HepG2 (cell line): ENCODE results near the gene ITIH3. TPM values are rescaled to one million over a fixed set of nuclear protein-coding genes. Genes with fewer than 3 reads are reported as not detected.

Experiments used
- FOSL1 ChIP-seq: sonication (generic); formaldehyde crosslinking; IDR thresholded peaks from 2 replicates; pipeline ENCODE4 v1.9.0; 2021; ENCODE audit warnings: missing genetic modification reagents, borderline replicate concordance
- FOXK2 ChIP-seq: fragments of 450-650 bp; IDR thresholded peaks from 2 replicates; pipeline ENCODE4 v1.6.1; 2016
- MAFK ChIP-seq, 2 experiments: IDR thresholded peaks in 1 of 2; conservative IDR thresholded peaks in 1 of 2; 2 replicates each; pipeline ENCODE4 v1.6.1; 2011; ENCODE audit warnings: improper control_type of control experiment in 2 of 2, low read length in 2 of 2
- PAF1 ChIP-seq: IDR thresholded peaks from 2 replicates; pipeline ENCODE4 v1.6.1; 2016; ENCODE audit warnings: missing genetic modification reagents, missing compliant biosample characterization
- RFXANK ChIP-seq: IDR thresholded peaks from 2 replicates; pipeline ENCODE4 v1.6.1; 2016
- SALL1 ChIP-seq: sonication (generic); formaldehyde crosslinking; IDR thresholded peaks from 2 replicates; pipeline ENCODE4 v1.8.0; 2022; ENCODE audit warnings: mild to moderate bottlenecking, missing genetic modification reagents
- SMARCC2 ChIP-seq: fragments of 450-650 bp; IDR thresholded peaks from 2 replicates; pipeline ENCODE4 v1.6.1; 2017; ENCODE audit warnings: antibody characterized with exemption, mild to moderate bottlenecking
- TEAD2 ChIP-seq: sonication (generic); formaldehyde crosslinking; IDR thresholded peaks from 2 replicates; pipeline ENCODE4 v1.9.0; 2021; ENCODE audit warnings: missing genetic modification reagents
- THAP11 ChIP-seq: IDR thresholded peaks from 2 replicates; pipeline ENCODE4 v1.6.1; 2016; ENCODE audit warnings: missing biosample characterization, missing genetic modification reagents
- WIZ ChIP-seq: sonication (generic); formaldehyde crosslinking; IDR thresholded peaks from 2 replicates; pipeline ENCODE4 v1.5.1; 2020; ENCODE audit warnings: mild to moderate bottlenecking, missing genetic modification reagents
- YY1 ChIP-seq: IDR thresholded peaks from 2 replicates; pipeline ENCODE4 v1.6.1; 2011; ENCODE audit warnings: low read length, low read depth, moderate library complexity, mild to moderate bottlenecking; ENCODE audit not compliant: insufficient read depth, insufficient replicate concordance
- ZNF205 ChIP-seq: IDR thresholded peaks from 2 replicates; pipeline ENCODE4 v1.6.1; 2018; ENCODE audit warnings: missing biosample characterization, missing genetic modification reagents
- ZNF274 ChIP-seq: sonication (generic); formaldehyde crosslinking; IDR thresholded peaks from 2 replicates; pipeline ENCODE4 v1.5.1; 2020; ENCODE audit warnings: mild to moderate bottlenecking, missing genetic modification reagents
- ZNF282 ChIP-seq: fragments of 450-650 bp; IDR thresholded peaks from 2 replicates; pipeline ENCODE4 v1.6.1; 2018; ENCODE audit not compliant: partially characterized antibody
- ZNF431 ChIP-seq: sonication (generic); formaldehyde crosslinking; IDR thresholded peaks from 2 replicates; pipeline ENCODE4 v1.9.0; 2022; ENCODE audit warnings: missing genetic modification reagents, low read depth, mild to moderate bottlenecking, borderline replicate concordance
- polyA plus RNA-seq, 8 experiments: library from polyadenylated mRNA; depleted of rRNA in 3 of 8; stranded (reverse) in 7 of 8; unstranded in 1 of 8; fragments of >200 nt; fragmentation: Illumina TruSeq in 4 of 8; extraction: Trizol in 4 of 8; gene quantifications; 2 replicates each; pipeline versions ENCODE4 v1.2.1 to v1.2.3, GENCODE V29; 2011 to 2016; ENCODE audit warnings: low read depth in 4 of 8, missing spikeins in 1 of 8, mixed read lengths in 1 of 8; ENCODE audit not compliant: insufficient read depth in 1 of 8
- total RNA-seq, 5 experiments: library from RNA; depleted of rRNA; stranded (reverse); fragments of >200 nt; fragmentation: Illumina TruSeq; extraction: Trizol; gene quantifications; 2 replicates each; pipeline ENCODE4 v1.2.3, GENCODE V29; 2016; ENCODE audit warnings: low read depth in 1 of 5
- TF ChIP-seq, protein P1 (sequence below): sonication (generic); formaldehyde crosslinking; IDR thresholded peaks from 2 replicates; pipeline ENCODE4 v1.4.0; 2020; ENCODE audit warnings: mild to moderate bottlenecking, missing genetic modification reagents
- TF ChIP-seq, protein P2 (sequence below): sonication (generic); formaldehyde crosslinking; IDR thresholded peaks from 2 replicates; pipeline ENCODE4 v1.4.0; 2020; ENCODE audit warnings: mild to moderate bottlenecking, missing genetic modification reagents
- TF ChIP-seq, protein P3 (sequence below): sonication (generic); formaldehyde crosslinking; IDR thresholded peaks from 2 replicates; pipeline ENCODE4 v1.5.1; 2020; ENCODE audit warnings: mild to moderate bottlenecking, moderate library complexity, missing genetic modification reagents
- TF ChIP-seq, protein P4 (sequence below): IDR thresholded peaks from 2 replicates; pipeline ENCODE4 v1.6.1; 2012; ENCODE audit warnings: inconsistent platforms
- TF ChIP-seq, protein P5 (sequence below): sonication (generic); formaldehyde crosslinking; IDR thresholded peaks from 2 replicates; pipeline ENCODE4 v1.8.1; 2023; ENCODE audit warnings: mild to moderate bottlenecking, missing genetic modification reagents
- TF ChIP-seq, protein P6 (sequence below): sonication (generic); formaldehyde crosslinking; IDR thresholded peaks from 2 replicates; pipeline ENCODE4 v1.4.0; 2020; ENCODE audit warnings: missing genetic modification reagents, mild to moderate bottlenecking, borderline replicate concordance
- TF ChIP-seq, protein P7 (sequence below): IDR thresholded peaks from 2 replicates; pipeline ENCODE4 v1.6.1; 2016
- TF ChIP-seq, protein P8 (sequence below): sonication (generic); formaldehyde crosslinking; IDR thresholded peaks from 2 replicates; pipeline ENCODE4 v1.4.0; 2020; ENCODE audit warnings: missing genetic modification reagents

ITIH3 gene
- total and polyA plus RNA-seq, 2 of the 13 experiments (the other 11 are each of a cell fraction or from before 2014, with no cell fraction given) = 105 to 632 TPM

DNA sequence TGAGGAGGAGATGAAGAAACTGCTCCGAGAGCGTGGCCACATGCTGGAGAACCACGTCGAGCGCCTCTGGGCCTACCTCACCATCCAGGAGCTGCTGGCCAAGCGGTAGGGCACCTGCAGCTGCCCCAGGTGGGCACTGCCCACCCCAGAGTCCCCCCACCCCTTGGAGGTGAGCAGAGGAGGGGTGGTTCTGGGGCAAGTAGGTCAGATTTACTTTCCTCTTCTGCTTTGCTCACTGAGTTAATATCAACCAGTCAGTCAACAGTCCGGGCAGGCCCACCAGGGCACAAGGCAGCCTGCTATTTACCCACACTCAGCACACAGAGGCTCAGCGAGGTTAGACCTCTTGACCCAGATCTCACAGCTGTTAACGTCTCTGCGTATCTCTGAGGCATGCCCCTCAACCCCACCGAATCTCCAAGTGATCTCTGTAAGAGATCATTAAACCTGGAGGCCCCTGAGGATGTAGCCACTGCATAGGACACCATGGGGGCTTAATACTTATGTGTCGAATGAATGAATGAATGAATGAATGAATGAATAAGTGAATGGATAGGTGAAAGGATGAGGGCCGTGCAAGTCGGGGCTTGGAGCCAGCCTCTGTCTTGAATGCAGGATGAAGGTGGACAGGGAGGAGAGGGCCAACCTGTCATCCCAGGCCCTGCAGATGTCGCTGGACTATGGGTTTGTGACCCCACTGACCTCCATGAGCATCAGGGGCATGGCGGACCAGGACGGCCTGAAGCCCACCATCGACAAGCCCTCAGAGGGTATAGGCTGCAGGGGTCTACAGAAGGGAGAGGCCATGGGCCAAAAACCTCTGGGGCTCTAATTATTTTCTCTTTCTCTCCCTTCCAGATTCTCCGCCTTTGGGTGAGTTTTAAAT, 8.0 kb upstream of the ITIH3 start (continued):
- TF ChIP-seq, protein P1, sequence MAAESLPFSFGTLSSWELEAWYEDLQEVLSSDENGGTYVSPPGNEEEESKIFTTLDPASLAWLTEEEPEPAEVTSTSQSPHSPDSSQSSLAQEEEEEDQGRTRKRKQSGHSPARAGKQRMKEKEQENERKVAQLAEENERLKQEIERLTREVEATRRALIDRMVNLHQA (CRISPR knock-in tag) = no peak
- TF ChIP-seq, protein P2, sequence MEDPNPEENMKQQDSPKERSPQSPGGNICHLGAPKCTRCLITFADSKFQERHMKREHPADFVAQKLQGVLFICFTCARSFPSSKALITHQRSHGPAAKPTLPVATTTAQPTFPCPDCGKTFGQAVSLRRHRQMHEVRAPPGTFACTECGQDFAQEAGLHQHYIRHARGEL (CRISPR knock-in tag) = no peak
- no peak for TF ChIP-seq SMARCC2
- no peak for TF ChIP-seq TEAD2 (CRISPR knock-in tag)
- TF ChIP-seq, protein P3, sequence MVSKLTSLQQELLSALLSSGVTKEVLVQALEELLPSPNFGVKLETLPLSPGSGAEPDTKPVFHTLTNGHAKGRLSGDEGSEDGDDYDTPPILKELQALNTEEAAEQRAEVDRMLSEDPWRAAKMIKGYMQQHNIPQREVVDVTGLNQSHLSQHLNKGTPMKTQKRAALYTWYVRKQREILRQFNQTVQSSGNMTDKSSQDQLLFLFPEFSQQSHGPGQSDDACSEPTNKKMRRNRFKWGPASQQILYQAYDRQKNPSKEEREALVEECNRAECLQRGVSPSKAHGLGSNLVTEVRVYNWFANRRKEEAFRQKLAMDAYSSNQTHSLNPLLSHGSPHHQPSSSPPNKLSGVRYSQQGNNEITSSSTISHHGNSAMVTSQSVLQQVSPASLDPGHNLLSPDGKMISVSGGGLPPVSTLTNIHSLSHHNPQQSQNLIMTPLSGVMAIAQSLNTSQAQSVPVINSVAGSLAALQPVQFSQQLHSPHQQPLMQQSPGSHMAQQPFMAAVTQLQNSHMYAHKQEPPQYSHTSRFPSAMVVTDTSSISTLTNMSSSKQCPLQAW (CRISPR knock-in tag) = peak; percentile 99
- no peak; the same call in 1 of the 2 replicates for TF ChIP-seq ZNF431 (CRISPR knock-in tag)
- TF ChIP-seq YY1 = no peak
- TF ChIP-seq RFXANK (CRISPR knock-in tag) = no peak
- no peak for TF ChIP-seq PAF1 (CRISPR knock-in tag)
- TF ChIP-seq, protein P4, sequence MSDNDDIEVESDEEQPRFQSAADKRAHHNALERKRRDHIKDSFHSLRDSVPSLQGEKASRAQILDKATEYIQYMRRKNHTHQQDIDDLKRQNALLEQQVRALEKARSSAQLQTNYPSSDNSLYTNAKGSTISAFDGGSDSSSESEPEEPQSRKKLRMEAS = peak; percentile 58; the same call in 1 of the 2 replicates
- TF ChIP-seq FOXK2 = no peak
- TF ChIP-seq ZNF205 = no peak
- TF ChIP-seq ZNF274 = no peak
- TF ChIP-seq, protein P5, sequence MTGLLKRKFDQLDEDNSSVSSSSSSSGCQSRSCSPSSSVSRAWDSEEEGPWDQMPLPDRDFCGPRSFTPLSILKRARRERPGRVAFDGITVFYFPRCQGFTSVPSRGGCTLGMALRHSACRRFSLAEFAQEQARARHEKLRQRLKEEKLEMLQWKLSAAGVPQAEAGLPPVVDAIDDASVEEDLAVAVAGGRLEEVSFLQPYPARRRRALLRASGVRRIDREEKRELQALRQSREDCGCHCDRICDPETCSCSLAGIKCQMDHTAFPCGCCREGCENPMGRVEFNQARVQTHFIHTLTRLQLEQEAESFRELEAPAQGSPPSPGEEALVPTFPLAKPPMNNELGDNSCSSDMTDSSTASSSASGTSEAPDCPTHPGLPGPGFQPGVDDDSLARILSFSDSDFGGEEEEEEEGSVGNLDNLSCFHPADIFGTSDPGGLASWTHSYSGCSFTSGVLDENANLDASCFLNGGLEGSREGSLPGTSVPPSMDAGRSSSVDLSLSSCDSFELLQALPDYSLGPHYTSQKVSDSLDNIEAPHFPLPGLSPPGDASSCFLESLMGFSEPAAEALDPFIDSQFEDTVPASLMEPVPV (CRISPR knock-in tag) = peak; percentile 16; the same call in 1 of the 2 replicates
- TF ChIP-seq ZNF282 = no peak
- TF ChIP-seq, protein P6, sequence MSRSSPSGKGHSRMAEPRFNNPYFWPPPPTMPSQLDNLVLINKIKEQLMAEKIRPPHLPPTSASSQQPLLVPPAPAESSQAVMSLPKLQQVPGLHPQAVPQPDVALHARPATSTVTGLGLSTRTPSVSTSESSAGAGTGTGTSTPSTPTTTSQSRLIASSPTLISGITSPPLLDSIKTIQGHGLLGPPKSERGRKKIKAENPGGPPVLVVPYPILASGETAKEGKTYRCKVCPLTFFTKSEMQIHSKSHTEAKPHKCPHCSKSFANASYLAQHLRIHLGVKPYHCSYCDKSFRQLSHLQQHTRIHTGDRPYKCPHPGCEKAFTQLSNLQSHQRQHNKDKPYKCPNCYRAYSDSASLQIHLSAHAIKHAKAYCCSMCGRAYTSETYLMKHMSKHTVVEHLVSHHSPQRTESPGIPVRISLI (CRISPR knock-in tag) = 0 out of 2 replicates have a peak, but pooled peaks have one; percentile 12
- TF ChIP-seq, protein P7, sequence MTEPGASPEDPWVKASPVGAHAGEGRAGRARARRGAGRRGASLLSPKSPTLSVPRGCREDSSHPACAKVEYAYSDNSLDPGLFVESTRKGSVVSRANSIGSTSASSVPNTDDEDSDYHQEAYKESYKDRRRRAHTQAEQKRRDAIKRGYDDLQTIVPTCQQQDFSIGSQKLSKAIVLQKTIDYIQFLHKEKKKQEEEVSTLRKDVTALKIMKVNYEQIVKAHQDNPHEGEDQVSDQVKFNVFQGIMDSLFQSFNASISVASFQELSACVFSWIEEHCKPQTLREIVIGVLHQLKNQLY (CRISPR knock-in tag) = peak; percentile 37; the same call in 1 of the 2 replicates
- TF ChIP-seq MAFK (conservative IDR thresholded peaks at IDR 0.05 in 1 of 2, IDR thresholded peaks at IDR 0.05 in 1 of 2; ENCODE audit: low read length in 2 of 2) = no peak
- TF ChIP-seq, protein P8, sequence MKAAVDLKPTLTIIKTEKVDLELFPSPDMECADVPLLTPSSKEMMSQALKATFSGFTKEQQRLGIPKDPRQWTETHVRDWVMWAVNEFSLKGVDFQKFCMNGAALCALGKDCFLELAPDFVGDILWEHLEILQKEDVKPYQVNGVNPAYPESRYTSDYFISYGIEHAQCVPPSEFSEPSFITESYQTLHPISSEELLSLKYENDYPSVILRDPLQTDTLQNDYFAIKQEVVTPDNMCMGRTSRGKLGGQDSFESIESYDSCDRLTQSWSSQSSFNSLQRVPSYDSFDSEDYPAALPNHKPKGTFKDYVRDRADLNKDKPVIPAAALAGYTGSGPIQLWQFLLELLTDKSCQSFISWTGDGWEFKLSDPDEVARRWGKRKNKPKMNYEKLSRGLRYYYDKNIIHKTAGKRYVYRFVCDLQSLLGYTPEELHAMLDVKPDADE (CRISPR knock-in tag) = no peak
- no peak for TF ChIP-seq WIZ
- TF ChIP-seq SALL1 (CRISPR knock-in tag) = peak; percentile 63
- peak; percentile 31; the same call in 1 of the 2 replicates for TF ChIP-seq THAP11
- no peak for TF ChIP-seq FOSL1 (CRISPR knock-in tag)
